Astrocyte of the cerebellum (primary cell): ENCODE measurements around the gene DOK3.

Source experiments
- DNase-seq: peaks from one replicate; pipeline ENCODE4 v3.0.0-alpha.2; 2011; ENCODE audit warnings: low read depth
- H3K4me3 ChIP-seq: 2 replicates; pipeline ENCODE4 v1.5.1; 2011; ENCODE audit warnings: mild to moderate bottlenecking, low read depth, low read length, moderate library complexity
- CTCF ChIP-seq: IDR thresholded peaks from 2 replicates; pipeline ENCODE4 v1.5.1; 2012; ENCODE audit warnings: low read length, low read depth, moderate library complexity, mild to moderate bottlenecking; ENCODE audit errors: missing control alignments
- in situ Hi-C: cut with HindIII; loops from 2 replicates; pipeline ENCODE4 v1.10.0; 2017; ENCODE audit warnings: low sequenced_read_pairs

Gene DOK3

GRCh38 chr5:177459357-177459756 lies 50.3 kb downstream of the DOK3 start:
- no peak for TF ChIP-seq CTCF
- DNase-seq, result no peak
- in situ Hi-C loops, result no loop called here

DNA sequence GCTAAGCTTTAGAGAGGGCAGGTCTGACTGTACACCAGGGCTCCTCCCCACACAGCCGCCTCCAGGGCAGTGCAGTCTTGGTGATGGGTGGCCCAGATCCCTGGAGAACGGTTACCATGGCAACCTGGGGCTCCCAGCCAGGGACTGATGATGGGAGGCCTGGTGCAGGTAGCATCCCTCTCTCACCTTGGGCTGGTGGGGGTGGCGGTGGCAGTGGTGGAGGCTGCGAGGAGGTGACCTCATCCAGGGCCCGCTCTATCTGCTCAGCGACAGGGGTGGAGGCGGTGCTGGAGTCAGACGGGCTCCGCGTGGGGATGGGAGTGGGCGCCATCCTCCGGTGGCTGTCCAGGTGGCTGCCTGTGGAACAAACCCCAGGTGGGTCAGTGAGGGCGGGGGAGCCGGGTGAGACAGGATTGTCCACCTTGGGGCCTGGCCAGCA lies 50.7 kb downstream of the DOK3 start:
- no peak for DNase-seq
- H3K4me3 ChIP-seq, result no peak overlapping the region
- in situ Hi-C loops, result no loop called here
- TF ChIP-seq CTCF, result no peak

More at GRCh38 chr5:177459357-177459756, 50.3 kb downstream of the DOK3 start:
- H3K4me3 ChIP-seq, result no peak overlapping the region

DNA sequence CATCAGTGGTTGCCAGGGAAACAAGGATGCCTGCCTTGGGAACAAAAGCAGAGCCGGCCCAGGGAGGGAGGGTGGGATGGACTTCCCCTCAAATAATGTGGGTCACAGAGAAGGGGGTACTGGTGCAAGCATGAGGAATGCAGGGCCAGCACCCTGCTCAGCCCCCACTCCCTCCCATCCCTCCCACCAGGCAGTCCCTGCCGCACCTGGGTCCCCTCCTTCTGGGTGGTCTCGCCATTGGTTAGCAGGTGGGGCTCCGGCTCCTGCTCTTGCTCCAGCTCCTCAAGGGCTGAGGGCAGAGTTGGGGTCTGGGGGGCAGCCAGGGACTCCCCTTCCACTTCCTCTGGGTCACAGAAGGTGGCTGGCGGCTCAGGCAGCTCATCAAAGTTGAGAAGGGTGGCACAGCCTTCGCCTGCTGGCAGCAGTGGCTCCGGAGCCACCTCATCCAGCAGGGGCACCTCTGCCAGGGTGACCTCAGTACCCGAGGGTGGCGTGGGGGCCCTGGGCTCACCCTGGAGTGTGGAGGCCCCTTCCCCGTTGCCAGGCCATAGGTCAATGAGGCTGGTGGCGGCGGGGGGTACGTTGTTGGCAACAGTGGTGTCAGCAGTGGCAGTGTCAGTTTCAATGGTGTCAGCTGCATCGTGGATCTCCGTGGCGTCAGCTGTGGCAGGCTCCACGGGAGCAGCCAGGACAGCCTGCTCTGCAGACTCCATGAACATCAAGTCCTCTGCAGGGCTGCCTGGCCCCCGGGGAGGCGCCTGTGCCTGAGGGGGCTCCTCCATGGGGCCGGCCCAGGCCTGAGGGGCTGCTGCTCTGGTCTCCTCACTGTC lies 51.6 kb downstream of the DOK3 start:
- TF ChIP-seq CTCF, result no peak
- DNase-seq, result no peak
- in situ Hi-C loops, result no loop called here
- no peak overlapping the region for H3K4me3 ChIP-seq

- in situ Hi-C loops, result no loop called here
- no peak overlapping the region for H3K4me3 ChIP-seq
- peak; percentile 95 for DNase-seq
- TF ChIP-seq CTCF, result peak; percentile 73
Observed at GRCh38 chr5:177456976-177457851, 52.4 kb downstream of the DOK3 start.

DNA sequence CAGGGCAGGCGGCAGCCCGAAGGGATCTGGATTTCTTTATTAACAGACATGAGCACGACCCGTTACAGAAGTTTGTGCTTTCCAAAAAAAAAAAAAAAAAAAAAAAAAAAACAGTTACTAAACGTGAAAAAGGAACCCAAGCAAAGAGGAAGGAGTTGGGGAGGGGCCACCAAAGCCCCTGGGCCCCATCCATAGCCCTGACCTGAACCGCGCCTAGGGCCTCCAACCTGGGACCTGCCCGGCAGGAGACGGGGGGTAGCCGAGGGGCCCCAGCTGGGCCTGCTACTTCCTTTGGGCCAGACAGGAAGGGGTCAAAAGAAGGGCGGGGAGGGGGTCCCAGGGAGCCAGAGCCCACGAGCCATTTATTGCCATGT lies 53.0 kb downstream of the DOK3 start:
- DNase-seq, result no peak
- no peak overlapping the region for H3K4me3 ChIP-seq
- no peak for TF ChIP-seq CTCF
- in situ Hi-C loops, result no loop called here

GRCh38 chr5:177455661-177456590 lies 53.7 kb downstream of the DOK3 start:
- peak overlapping the region; percentile 34 for H3K4me3 ChIP-seq
- peak; percentile 94 for TF ChIP-seq CTCF
- peak; percentile 79 for DNase-seq
- in situ Hi-C loops, result no loop called here
